Kidney (tissue), 14 donors: ENCODE data around the gene PRKCE. TPM values are rescaled to one million over a fixed set of nuclear protein-coding genes. Genes with fewer than 3 reads are reported as not detected.

Experiments
- DNase-seq, 5 donors: peaks; one replicate each; pipeline ENCODE4 v3.0.0-alpha.2; 2013 to 2020
- FAIRE-seq: peaks from 2 replicates; lab custom pipeline; 2012; peaks lifted over from hg19 to GRCh38; lab: Jason Lieb, UNC
- H3K27ac ChIP-seq, 2 donors: one replicate each; pipeline ENCODE4 v1.7.0; 2013; ENCODE audit warnings: low read depth in 2 of 2, low read length in 2 of 2, inconsistent platforms in 1 of 2
- H3K27me3 ChIP-seq: one replicate; pipeline ENCODE4 v1.7.1; 2013; ENCODE audit warnings: low read length, inconsistent platforms; ENCODE audit not compliant: control insufficient read depth, insufficient read depth
- H3K36me3 ChIP-seq, 3 donors: one replicate each; pipeline versions ENCODE4 v1.7.0 to v1.7.1; 2013; ENCODE audit warnings: low read length in 3 of 3, control low read depth in 1 of 3, inconsistent platforms in 1 of 3; ENCODE audit not compliant: insufficient read depth in 3 of 3, control insufficient read depth in 2 of 3
- H3K4me1 ChIP-seq, 3 donors: one replicate each; pipeline versions ENCODE4 v1.7.0 to v1.7.1; 2013; ENCODE audit warnings: low read length in 3 of 3, inconsistent platforms in 1 of 3, low read depth in 1 of 3; ENCODE audit not compliant: control insufficient read depth in 2 of 3, insufficient read depth in 2 of 3
- H3K4me3 ChIP-seq, 3 donors: one replicate each; pipeline versions ENCODE4 v1.7.0 to v1.8.1; 2013; ENCODE audit warnings: low read length in 3 of 3, control low read depth in 1 of 3, inconsistent platforms in 1 of 3
- H3K9ac ChIP-seq, 3 donors: one replicate each; pipeline versions ENCODE4 v1.7.0 to v1.7.1; 2013; ENCODE audit warnings: low read length in 3 of 3, control low read depth in 1 of 3, inconsistent platforms in 1 of 3
- H3K9me3 ChIP-seq, 3 donors: one replicate each; pipeline versions ENCODE4 v1.7.0 to v1.7.1; 2013; ENCODE audit warnings: low read length in 3 of 3, control low read depth in 1 of 3, inconsistent platforms in 1 of 3; ENCODE audit not compliant: control insufficient read depth in 2 of 3, insufficient read depth in 1 of 3
- CTCF ChIP-seq: IDR thresholded peaks from 3 replicates; pipeline ENCODE4 v1.5.1; 2012; ENCODE audit warnings: mild to moderate bottlenecking, moderate library complexity, borderline replicate concordance; ENCODE audit not compliant: insufficient read depth; ENCODE audit errors: extremely low read depth
- intact Hi-C: fragments of 100-400 bp; cut with DNase I; formaldehyde crosslinking; loops from one replicate; pipeline ENCODE4 v1.11.1; 2022
- polyA plus RNA-seq: library from polyadenylated mRNA; stranded (reverse); fragments of 350-450 nt; fragmentation: Illumina TruSeq; extraction: RNeasy Lipid Tissue Mini Kit (QIAGEN cat#74804); gene quantifications from one replicate; pipeline ENCODE4 v1.2.3, GENCODE V29; 2014; ENCODE audit warnings: low read depth, low replicate concordance; ENCODE audit not compliant: insufficient read depth
- total RNA-seq: library from RNA; stranded (reverse); fragmentation: NEBNext Ultra II Directional; extraction: Animal tissue kit (Norgen Biotek cat#: 25700); gene quantifications from one replicate; pipeline ENCODE4 v1.2.1, GENCODE V29; 2021
- donor health status: control.
- donor health status: control.
- donor health status: control.
- donor health status: control.
- donor health status: control.
- donor health status: DM: yes; HTN: yes; CAD: no.
- donor health status: Normal renal cell carcinoma (clear cell type).

The PRKCE gene
- total and polyA plus RNA-seq, 2 donors from 2014 or later: 11.1 to 27.3 TPM

- FAIRE-seq: no peak
Measured at GRCh38 chr2:45778720-45779171, 127.3 kb downstream of the PRKCE start.

GRCh38 chr2:45780541-45781463, 129.3 kb downstream of the PRKCE start:
- TF ChIP-seq CTCF: no peak
- no peaks in the 10 kb centered on the region for H3K27me3 ChIP-seq
- no peak overlapping the region for H3K9ac ChIP-seq
- H3K36me3 ChIP-seq: no peaks in the 10 kb centered on the region
- intact Hi-C loops: no loop called here
- H3K4me3 ChIP-seq: no peak overlapping the region
- peaks cover 0 to 4% (median 0%) of the 10 kb centered on the region in 3 donors for H3K4me1 ChIP-seq
- no peak for FAIRE-seq
- no peak overlapping the region for H3K27ac ChIP-seq
- no peaks in the 10 kb centered on the region for H3K9me3 ChIP-seq
- DNase-seq: no peak

More at GRCh38 chr2:45778720-45779171, 127.3 kb downstream of the PRKCE start:
- peak; percentile 69 for TF ChIP-seq CTCF
- peaks cover 0 to 8% (median 0%) of the 10 kb centered on the region in 3 donors for H3K4me1 ChIP-seq
- H3K9ac ChIP-seq: no peak overlapping the region
- no peak overlapping the region for H3K27ac ChIP-seq
- peak overlapping the region in 2 of 3 donors; percentile 21 to 28 for H3K4me3 ChIP-seq
- H3K27me3 ChIP-seq: no peaks in the 10 kb centered on the region
- H3K36me3 ChIP-seq: no peaks in the 10 kb centered on the region
- peak in 3 of 5 donors; percentile 47 to 58 (median 53) for DNase-seq
- H3K9me3 ChIP-seq: no peaks in the 10 kb centered on the region
- intact Hi-C loops: loop anchor here (10.0 kb wide), 1 partner anchor 134 kb away; no protein-coding TSS in a partner anchor

- H3K27me3 ChIP-seq: no peaks in the 10 kb centered on the region
- H3K4me1 ChIP-seq: peaks cover 0 to 4% (median 0%) of the 10 kb centered on the region in 3 donors
- no peaks in the 10 kb centered on the region for H3K9me3 ChIP-seq
- FAIRE-seq: no peak
- H3K4me3 ChIP-seq: no peak overlapping the region
- no peak for DNase-seq
- H3K9ac ChIP-seq: no peak overlapping the region
- H3K36me3 ChIP-seq: no peaks in the 10 kb centered on the region
- H3K27ac ChIP-seq: no peak overlapping the region
- no peak for TF ChIP-seq CTCF
- intact Hi-C loops: no loop called here
Measured at GRCh38 chr2:45781464-45781811, 130.0 kb downstream of the PRKCE start.
